Measurements from ENCODE around the gene SORCS3.

DNA sequence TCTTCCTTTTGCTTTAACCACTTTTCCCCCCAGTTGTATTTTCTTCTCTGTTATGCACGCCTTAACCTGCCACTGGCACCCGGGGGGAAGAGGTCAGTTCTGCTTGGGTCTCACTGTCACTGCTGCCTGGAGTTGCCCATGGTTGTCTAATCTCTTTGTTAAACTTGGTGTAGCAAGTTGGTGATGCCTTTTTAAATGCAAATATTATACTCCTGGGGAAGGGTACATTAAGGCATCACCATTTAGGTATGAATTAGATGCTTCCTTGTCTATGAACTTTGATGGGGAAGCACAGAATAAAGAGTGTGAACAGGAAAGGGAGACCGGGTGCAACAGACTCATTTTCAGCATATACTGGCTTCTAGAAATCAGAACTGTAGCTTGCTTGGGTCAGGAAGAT, 9.1 kb upstream of the SORCS3 start:
- TF ChIP-seq, protein P1, sequence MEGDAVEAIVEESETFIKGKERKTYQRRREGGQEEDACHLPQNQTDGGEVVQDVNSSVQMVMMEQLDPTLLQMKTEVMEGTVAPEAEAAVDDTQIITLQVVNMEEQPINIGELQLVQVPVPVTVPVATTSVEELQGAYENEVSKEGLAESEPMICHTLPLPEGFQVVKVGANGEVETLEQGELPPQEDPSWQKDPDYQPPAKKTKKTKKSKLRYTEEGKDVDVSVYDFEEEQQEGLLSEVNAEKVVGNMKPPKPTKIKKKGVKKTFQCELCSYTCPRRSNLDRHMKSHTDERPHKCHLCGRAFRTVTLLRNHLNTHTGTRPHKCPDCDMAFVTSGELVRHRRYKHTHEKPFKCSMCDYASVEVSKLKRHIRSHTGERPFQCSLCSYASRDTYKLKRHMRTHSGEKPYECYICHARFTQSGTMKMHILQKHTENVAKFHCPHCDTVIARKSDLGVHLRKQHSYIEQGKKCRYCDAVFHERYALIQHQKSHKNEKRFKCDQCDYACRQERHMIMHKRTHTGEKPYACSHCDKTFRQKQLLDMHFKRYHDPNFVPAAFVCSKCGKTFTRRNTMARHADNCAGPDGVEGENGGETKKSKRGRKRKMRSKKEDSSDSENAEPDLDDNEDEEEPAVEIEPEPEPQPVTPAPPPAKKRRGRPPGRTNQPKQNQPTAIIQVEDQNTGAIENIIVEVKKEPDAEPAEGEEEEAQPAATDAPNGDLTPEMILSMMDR (IDR thresholded peaks at IDR 0.05; ENCODE audit: low read depth, low read length, poor library complexity, severe bottlenecking), result no peak
- no peak for TF ChIP-seq EZH2phosphoT487 (IDR thresholded peaks at IDR 0.05; ENCODE audit: borderline replicate concordance, low read length)
